ENCODE results near the gene UCK2. TPM values are rescaled to one million over a fixed set of nuclear protein-coding genes. Genes with fewer than 3 reads are reported as not detected.
A peak's percentile ranks its signal among the peaks of the same experiment; 100 is the strongest.

The UCK2 gene
- total and polyA plus RNA-seq, 10 of the 15 experiments (the other 5 are each of a cell fraction or from before 2014, with no cell fraction given), result 55.3 to 106 (median 84.9) TPM

GRCh38 chr1:165875604-165876003 lies 48.2 kb downstream of the UCK2 start:
- RAD21 ChIA-PET (ENCODE audit: unreplicated experiment), result interaction anchor here (0.7 to 7.1 kb wide), 4 partner anchors 9 to 48 kb away, joined by 3 to 65 read pairs (median 10); partner anchors contain the start of gene UCK2
- peaks cover 53% of the 10 kb centered on the region for H3K4me1 ChIP-seq (ENCODE audit: control insufficient read depth, insufficient read depth, low read length)
- H4K20me1 ChIP-seq (ENCODE audit: control insufficient read depth, insufficient read depth), result no peaks in the 10 kb centered on the region
- SMC1A ChIA-PET (ENCODE audit: uncharacterized antibody, unreplicated experiment), result interaction anchor here (5.6 to 14.1 kb wide), 3 partner anchors 9 to 46 kb away, joined by 49 to 212 read pairs (median 129); partner anchors contain the start of gene UCK2
- H3K4me2 ChIP-seq (ENCODE audit: control insufficient read depth, insufficient read depth), result peak overlapping the region; percentile 69
- peaks cover 7% of the 10 kb centered on the region for H3K9me3 ChIP-seq (replicated peaks; ENCODE audit: control insufficient read depth, insufficient read depth, low read length)
- WGBS (ENCODE audit: insufficient coverage, insufficient replicate concordance, low lambda C conversion rate, missing lambda C conversion rate), result 52% methylated on average over 6 of the region's 6 CpGs
- no peaks in the 10 kb centered on the region for H3K27me3 ChIP-seq (replicated peaks in 1 of 2; ENCODE audit: control insufficient read depth in 2 of 2, insufficient read depth in 2 of 2, low read length in 1 of 2)
- ATAC-seq (no peak), DNase-seq (ENCODE audit: low read depth, low spot score) (no peak), FAIRE-seq (no peak)
- peak overlapping the region; percentile 76 for H3K27ac ChIP-seq (ENCODE audit: control insufficient read depth, insufficient read depth)
- CTCF ChIA-PET, result interaction anchor here (1.7 to 1.9 kb wide), 2 partner anchors 9 to 46 kb away, joined by 6 to 9 read pairs; no protein-coding TSS in a partner anchor
- peak overlapping the region; percentile 43; the same call in 1 of the 2 replicates for H3K4me3 ChIP-seq
- 0 out of 2 replicates have a peak, but pooled peaks have one; percentile 56 for TF ChIP-seq NFIC (IDR thresholded peaks at IDR 0.05; ENCODE audit: low read depth, low read length)
- TF ChIP-seq MTA3 (IDR thresholded peaks at IDR 0.05; ENCODE audit: borderline replicate concordance, low read length), result no peak
- in situ Hi-C loops (cut with MboI), result no loop called here
- intact Hi-C loops (cut with micrococcal nuclease; ENCODE audit: unreplicated experiment), result loop anchor here (5.0 to 10.0 kb wide), 3 partner anchors 108 to 1839 kb away; partner anchors contain the start of gene TMCO1
- H3K36me3 ChIP-seq (ENCODE audit: control insufficient read depth in 2 of 2, insufficient read depth in 2 of 2, low read length in 1 of 2), result peaks cover 0 to 2% of the 10 kb centered on the region in 2 experiments; a peak in 2 of 4 replicates
- BruUV-seq (replicated peaks), result no TSS peak
- H3K9ac ChIP-seq (ENCODE audit: control insufficient read depth, insufficient read depth, low read length), result peak overlapping the region; percentile 56; the same call in 1 of the 2 replicates
- peaks cover 88% of the 10 kb centered on the region for H3K79me2 ChIP-seq (ENCODE audit: control insufficient read depth, insufficient read depth, low read length)
- POLR2A ChIA-PET, result interaction anchor here (0.7 to 1.6 kb wide), 3 partner anchors 9 to 19 kb away, joined by 3 to 5 read pairs (median 3); no protein-coding TSS in a partner anchor
- no peak overlapping the region for H2AFZ ChIP-seq (ENCODE audit: control insufficient read depth, low read depth, low read length)

GRCh38 chr1:165876121-165876520 lies 48.7 kb downstream of the UCK2 start:
- WGBS (ENCODE audit: insufficient coverage, insufficient replicate concordance, low lambda C conversion rate, missing lambda C conversion rate), result 92% methylated on average over 1 of the region's 1 CpG
- H3K79me2 ChIP-seq (ENCODE audit: control insufficient read depth, insufficient read depth, low read length), result peaks cover 89% of the 10 kb centered on the region
- no peak overlapping the region for H2AFZ ChIP-seq (ENCODE audit: control insufficient read depth, low read depth, low read length)
- H3K9me3 ChIP-seq (replicated peaks; ENCODE audit: control insufficient read depth, insufficient read depth, low read length), result peaks cover 7% of the 10 kb centered on the region
- SMC1A ChIA-PET (ENCODE audit: uncharacterized antibody, unreplicated experiment), result interaction anchor here (13.6 to 14.1 kb wide), 2 partner anchors 27 to 46 kb away, joined by 129 to 212 read pairs; partner anchors contain the start of gene UCK2
- no peak overlapping the region; the same call in 1 of the 2 replicates for H3K4me3 ChIP-seq
- intact Hi-C loops (cut with micrococcal nuclease; ENCODE audit: unreplicated experiment), result loop anchor here (5.0 to 10.0 kb wide), 3 partner anchors 109 to 1839 kb away; partner anchors contain the start of gene TMCO1
- POLR2A ChIA-PET, result interaction anchor here (1.3 to 1.6 kb wide), 2 partner anchors 8 to 19 kb away, joined by 3 to 5 read pairs; no protein-coding TSS in a partner anchor
- H4K20me1 ChIP-seq (ENCODE audit: control insufficient read depth, insufficient read depth), result no peaks in the 10 kb centered on the region
- RAD21 ChIA-PET (ENCODE audit: unreplicated experiment), result interaction anchor here (1.0 to 7.1 kb wide), 3 partner anchors 8 to 48 kb away, joined by 3 to 65 read pairs (median 16); partner anchors contain the start of gene UCK2
- peaks cover 48% of the 10 kb centered on the region for H3K4me1 ChIP-seq (ENCODE audit: control insufficient read depth, insufficient read depth, low read length)
- in situ Hi-C loops (cut with MboI), result no loop called here
- H3K27me3 ChIP-seq (replicated peaks in 1 of 2; ENCODE audit: control insufficient read depth in 2 of 2, insufficient read depth in 2 of 2, low read length in 1 of 2), result no peaks in the 10 kb centered on the region
- H3K27ac ChIP-seq (ENCODE audit: control insufficient read depth, insufficient read depth), result peak overlapping the region; percentile 76
- H3K9ac ChIP-seq (ENCODE audit: control insufficient read depth, insufficient read depth, low read length), result peak overlapping the region; percentile 56; the same call in 1 of the 2 replicates
- H3K36me3 ChIP-seq (ENCODE audit: control insufficient read depth in 2 of 2, insufficient read depth in 2 of 2, low read length in 1 of 2), result peaks cover 0 to 2% of the 10 kb centered on the region in 2 experiments; a peak in 2 of 4 replicates
- ATAC-seq (peak; percentile 60), DNase-seq (ENCODE audit: low read depth, low spot score) (no peak), FAIRE-seq (no peak)
- no TSS peak for BruUV-seq (replicated peaks)
- H3K4me2 ChIP-seq (ENCODE audit: control insufficient read depth, insufficient read depth), result peak overlapping the region; percentile 69; the same call in 1 of the 2 replicates
- CTCF ChIA-PET, result interaction anchor here (1.7 kb wide), 1 partner anchor 8 kb away, joined by 9 read pairs; no protein-coding TSS in a partner anchor
- TF ChIP-seq FOXM1 (IDR thresholded peaks at IDR 0.05; ENCODE audit: low read depth, low read length) (no peak), BHLHE40 (IDR thresholded peaks at IDR 0.05; ENCODE audit: borderline replicate concordance in 1 of 2, low read depth in 2 of 2, low read length in 1 of 2) (peak in 1 of 2 experiments; percentile 16; a peak in 1 of 4 replicates), POU2F2 (IDR thresholded peaks at IDR 0.05; ENCODE audit: borderline replicate concordance, low read depth, low read length) (no peak), KLF5 (IDR thresholded peaks at IDR 0.05; ENCODE audit: partially characterized antibody) (no peak), JUNB (IDR thresholded peaks at IDR 0.05) (no peak), ATF2 (IDR thresholded peaks at IDR 0.05; ENCODE audit: low read length) (no peak), CHD4 (IDR thresholded peaks at IDR 0.05) (no peak), HCFC1 (IDR thresholded peaks at IDR 0.05; ENCODE audit: low read length) (no peak)
- TF ChIP-seq, protein P1, sequence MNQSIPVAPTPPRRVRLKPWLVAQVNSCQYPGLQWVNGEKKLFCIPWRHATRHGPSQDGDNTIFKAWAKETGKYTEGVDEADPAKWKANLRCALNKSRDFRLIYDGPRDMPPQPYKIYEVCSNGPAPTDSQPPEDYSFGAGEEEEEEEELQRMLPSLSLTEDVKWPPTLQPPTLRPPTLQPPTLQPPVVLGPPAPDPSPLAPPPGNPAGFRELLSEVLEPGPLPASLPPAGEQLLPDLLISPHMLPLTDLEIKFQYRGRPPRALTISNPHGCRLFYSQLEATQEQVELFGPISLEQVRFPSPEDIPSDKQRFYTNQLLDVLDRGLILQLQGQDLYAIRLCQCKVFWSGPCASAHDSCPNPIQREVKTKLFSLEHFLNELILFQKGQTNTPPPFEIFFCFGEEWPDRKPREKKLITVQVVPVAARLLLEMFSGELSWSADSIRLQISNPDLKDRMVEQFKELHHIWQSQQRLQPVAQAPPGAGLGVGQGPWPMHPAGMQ (IDR thresholded peaks at IDR 0.05; ENCODE audit: borderline replicate concordance), result no peak
